Germinal center (tissue), 1 donor: Measurements from ENCODE around the gene DYNLT2.
"Not testable (repeated sequence)": the region's sequence is repeated elsewhere in the genome, so short reads cannot be mapped to it uniquely, and the experiment has no call there.

Experiments
- DNase-seq: peaks from one replicate; pipeline ENCODE4 v3.0.0; 2012; ENCODE audit warnings: mixed read lengths, low spot score

The DYNLT2 gene

DNA sequence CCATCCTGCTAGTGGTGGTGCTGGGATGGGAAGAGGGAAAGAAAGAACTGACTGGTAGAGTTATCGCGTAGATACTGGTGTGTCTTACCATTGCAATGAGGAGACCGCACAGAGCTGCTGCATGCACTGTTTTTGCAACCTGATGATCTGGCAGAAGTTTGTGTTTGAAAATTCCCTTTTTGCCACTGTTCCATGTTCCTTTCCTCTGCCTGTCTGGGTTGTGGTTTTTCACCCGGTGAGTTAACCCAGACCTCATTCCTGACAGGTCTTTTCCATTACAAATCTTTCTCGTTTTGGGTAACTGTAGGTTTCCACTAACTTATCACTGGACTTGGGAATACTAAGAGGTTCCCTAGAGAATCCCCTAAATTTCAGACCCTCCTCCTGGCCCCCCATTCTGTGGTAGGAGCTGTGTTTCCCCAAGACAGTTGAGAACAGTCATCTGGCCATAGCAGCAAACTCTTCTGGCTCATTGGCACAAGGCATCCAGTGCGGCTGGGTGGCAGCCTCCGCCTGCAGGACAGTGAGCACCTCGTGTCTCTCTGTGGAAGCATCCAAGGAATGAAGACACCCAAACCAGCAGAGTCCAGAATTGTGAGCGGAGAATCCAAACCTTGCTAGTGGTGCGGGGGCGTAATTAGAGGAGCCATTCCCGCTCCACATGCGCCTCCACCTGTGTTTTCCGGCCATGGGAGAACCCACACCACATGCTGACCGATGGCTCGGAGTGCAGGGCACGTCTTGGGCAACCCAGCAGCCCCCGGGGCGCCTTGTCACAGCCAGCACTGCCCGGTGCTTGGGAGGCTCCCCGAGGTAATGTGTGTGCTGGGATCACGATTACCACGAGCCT is 32.8 kb upstream of the DYNLT2 start:
- DNase-seq: no peak

- no peak for DNase-seq
These were observed 32.0 kb upstream of the DYNLT2 start for GRCh38 chr6:169783401-169783800.

DNA sequence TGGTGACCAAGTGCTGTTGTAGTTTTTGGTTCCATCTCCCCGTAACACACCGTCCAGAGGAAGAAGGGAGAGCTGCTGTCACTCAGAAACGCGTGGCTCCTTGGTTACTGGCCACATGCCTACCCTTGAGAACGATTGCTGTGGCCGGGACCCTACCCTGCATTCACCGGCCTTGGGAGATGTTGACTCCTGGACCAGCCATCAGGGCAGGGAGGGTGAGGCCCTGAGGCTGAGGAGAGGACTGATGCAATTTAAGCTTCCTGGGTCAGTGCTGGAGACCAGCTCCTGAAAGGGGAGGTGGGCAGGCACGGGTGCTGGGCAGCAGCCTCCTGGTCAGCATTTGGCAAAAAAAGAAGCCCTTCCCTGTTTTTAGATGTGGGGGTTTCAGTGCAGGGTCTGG is 31.6 kb upstream of the DYNLT2 start:
- DNase-seq: no peak

DNA sequence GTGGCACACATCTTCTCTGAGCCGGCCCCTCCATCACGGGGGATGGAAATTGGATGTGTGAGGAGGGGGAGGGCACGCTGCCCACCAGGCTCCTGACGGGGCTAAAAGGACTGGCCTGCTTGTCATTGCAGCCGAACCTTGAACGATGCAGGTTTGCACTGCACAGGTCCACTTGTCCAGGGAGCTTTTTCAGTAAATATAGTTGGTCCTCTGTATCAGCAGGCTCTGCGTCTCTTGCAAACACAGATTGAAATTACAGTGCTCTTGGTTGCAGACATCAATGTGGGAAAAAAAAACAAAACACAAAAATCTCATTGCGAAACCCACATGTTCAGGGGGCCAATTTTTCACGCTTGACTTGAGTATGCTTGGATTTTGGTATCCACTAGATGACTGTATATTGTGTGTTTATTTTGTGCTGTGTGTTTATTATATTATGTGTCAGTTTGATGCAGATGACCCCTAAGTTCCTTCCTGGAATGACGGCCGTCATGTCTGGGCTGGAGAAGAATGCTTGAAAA is 29.3 kb upstream of the DYNLT2 start:
- no peak for DNase-seq

GRCh38 chr6:169779896-169780295 is 28.5 kb upstream of the DYNLT2 start:
- no peak for DNase-seq

DNA sequence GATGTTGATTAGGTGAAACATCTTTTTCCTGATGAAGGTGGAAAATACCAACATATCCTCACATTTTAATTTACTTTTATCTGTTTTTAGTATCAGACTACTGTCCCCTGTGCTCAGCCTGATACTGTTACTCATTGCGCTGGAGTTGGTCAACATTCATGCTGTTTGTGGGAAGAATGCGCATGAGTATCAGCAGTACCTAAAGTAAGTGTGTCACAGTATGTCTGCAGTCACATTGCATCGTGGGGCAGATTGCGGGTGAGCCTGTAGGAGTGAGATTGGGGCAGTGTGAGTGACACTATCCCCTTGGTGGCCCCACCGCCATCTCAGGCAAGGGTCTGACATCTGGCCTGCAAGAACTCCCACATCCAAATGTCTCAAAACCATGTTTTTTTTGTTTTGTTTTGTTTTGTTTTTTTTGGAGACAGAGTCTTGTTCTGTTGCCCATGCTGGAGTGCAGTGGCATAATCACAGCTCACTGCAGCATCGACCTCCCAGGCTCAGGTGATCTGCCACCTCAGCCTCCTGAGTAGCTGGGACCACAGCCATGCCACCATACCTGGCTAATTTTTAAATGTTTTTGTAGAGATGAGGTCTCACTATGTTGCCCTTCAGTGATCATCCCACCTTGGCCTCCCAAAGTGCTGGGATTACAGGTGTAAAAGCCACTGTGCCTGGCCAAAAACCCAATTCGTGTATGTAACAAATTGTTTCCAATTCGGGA is 27.9 kb upstream of the DYNLT2 start:
- no peak for DNase-seq

DNA sequence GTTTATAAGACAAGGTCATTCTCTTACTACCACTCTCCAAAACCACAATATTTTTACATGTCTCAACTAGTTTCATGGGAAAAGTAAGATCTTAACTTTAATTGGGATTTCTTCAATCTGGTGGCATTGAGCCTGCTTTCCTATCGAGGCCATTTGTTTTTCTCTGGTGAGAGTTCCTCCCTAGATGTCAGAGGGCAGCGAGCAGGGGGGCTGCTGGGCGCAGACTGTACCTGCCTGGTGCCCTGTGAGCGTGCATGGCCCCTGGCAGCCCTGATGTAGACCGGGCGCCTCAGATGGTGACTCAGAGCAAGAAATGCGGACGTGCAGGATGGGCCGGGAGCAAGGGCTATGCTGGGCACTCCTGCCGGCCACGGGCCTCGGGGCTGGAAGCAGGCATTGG is 27.3 kb upstream of the DYNLT2 start:
- DNase-seq: no peak

- no peak for DNase-seq
These were observed 26.5 kb upstream of the DYNLT2 start for GRCh38 chr6:169777896-169778295.

DNA sequence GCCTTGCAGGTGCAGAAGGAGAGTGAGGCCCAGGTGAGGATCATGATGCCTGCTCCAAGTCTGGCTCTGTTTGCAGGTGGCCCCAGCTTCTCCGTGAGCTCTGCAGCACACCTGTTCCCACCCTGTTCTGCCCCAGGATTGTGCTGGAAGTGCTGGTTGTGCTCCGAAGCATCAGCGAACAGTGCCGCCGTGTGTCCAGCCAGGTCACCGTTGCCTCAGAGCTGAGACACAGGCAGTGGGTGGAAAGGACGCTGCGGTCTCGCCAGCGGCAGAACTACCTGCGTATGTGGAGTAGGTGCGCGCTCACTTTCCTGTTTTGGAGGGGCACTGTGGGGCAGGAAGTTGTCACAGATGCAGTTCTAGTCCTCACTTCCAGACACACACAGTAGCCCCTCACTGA is 25.0 kb upstream of the DYNLT2 start:
- DNase-seq: no peak

GRCh38 chr6:169775321-169775720 is 23.9 kb upstream of the DYNLT2 start:
- DNase-seq: no peak

DNA sequence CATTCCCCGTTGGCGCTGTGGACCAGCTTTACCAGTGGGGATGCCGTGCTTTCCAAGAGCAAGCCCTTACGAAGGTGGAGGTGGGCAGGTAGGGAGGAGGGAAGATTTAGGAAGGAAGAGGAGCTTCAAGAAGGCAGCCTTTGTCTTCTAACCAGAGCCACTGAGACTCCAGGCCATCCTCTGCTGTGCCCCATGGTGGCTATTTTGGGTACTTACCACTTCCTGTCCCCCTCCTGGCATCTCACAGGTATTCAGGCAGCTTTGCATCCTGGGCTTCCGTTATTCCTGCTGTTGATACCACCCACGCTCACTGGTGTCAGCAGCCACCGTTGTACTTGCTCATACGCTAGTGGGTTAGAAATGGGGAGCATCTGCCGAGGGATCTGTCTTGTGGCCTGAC is 23.0 kb upstream of the DYNLT2 start:
- DNase-seq: no peak

GRCh38 chr6:169766921-169767736 is 15.8 kb upstream of the DYNLT2 start:
- no peak for DNase-seq

- DNase-seq: no peak
These were observed 14.9 kb upstream of the DYNLT2 start for GRCh38 chr6:169766232-169766631.

GRCh38 chr6:169765789-169766188 is 14.4 kb upstream of the DYNLT2 start:
- DNase-seq: not testable (repeated sequence)

DNA sequence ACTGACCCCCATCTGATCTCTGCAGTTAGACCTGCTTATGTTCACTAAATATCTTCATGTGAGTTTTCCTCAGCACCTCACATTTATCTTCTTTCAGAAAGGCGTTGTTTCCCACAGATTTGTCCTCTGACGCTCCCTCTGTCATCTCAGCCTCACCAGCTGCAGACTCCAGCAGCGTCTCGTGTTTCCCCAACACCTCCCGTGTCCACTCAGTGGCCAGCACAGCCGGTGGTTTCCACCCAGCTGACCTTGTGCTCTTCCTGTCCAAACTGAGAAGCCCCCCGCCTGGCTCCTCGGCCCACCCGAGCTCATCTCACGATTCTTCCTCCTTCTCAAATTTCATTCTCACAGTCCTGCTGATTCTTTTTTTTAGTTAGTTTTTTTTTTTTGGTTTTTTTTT is 12.5 kb upstream of the DYNLT2 start:
- no peak for DNase-seq

GRCh38 chr6:169763308-169763707 is 11.9 kb upstream of the DYNLT2 start:
- DNase-seq: no peak

- DNase-seq: no peak
These were observed 3.8 kb upstream of the DYNLT2 start for GRCh38 chr6:169755162-169755561.

DNA sequence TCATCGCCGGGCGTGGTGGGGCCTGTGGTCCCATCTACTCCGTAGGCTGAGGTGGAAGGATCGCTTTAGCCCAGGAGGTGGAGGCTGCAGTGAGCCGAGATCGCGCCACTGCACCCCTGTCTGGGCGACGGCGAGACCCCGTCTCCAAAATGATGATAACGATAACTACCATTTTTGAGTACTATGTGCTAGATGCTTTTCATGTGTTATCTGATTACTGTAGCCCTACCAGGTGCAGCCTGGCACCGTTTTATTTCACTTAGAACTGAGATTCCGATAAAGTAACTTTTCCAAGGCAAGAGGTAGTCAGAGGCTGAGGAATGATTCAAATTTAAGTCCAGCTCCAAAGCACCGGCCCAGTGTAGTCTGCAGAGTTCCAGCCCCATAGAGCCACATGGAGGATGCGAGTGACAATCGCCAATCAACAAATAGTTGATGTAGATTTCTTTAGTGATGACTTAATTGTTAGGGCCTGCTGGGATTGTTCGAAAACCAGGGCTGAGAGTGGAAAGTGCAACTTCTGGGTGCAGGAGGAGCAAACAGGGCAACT is 777 bp upstream of the DYNLT2 start:
- DNase-seq: no peak

DNA sequence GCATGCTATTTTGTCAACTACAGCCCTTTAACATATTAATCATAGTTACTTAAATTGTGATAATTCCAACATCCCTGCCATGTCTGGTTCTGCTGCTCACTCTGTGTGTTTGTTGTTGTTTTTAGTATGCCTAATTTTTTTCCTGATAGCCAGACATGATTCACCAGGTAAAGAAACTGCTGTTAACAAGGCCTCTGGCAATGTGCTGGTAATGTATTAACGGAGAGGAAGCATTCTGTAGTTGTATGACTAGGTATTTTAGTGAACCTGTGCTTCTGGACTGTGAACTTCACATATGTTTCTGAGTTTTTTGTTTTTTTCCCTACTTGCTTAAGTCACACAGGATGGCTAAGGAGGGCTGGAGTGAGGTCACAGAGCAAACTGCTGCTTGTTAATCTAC is 4.8 kb downstream of the DYNLT2 start:
- no peak for DNase-seq

DNA sequence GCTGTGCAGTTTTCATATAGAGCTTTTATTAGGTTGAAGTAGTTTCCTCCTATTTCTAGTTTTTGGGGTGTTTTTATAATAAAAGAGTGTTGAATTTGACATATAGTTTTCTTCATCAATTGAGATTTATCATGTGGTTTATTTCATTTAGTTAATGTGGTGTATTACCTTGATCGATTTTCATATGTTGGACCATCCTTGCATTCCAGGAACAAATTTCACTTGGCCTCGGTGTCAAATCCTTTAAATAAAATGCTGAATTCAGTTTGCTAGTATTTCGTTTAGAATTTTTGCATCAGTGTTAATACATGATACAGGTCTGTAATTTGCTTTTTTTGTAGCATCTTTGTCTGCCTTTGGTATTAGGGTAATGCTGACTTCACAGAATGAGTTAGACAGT is 6.0 kb downstream of the DYNLT2 start:
- no peak for DNase-seq

GRCh38 chr6:169741344-169741743 is 10.0 kb downstream of the DYNLT2 start:
- DNase-seq: no peak

DNA sequence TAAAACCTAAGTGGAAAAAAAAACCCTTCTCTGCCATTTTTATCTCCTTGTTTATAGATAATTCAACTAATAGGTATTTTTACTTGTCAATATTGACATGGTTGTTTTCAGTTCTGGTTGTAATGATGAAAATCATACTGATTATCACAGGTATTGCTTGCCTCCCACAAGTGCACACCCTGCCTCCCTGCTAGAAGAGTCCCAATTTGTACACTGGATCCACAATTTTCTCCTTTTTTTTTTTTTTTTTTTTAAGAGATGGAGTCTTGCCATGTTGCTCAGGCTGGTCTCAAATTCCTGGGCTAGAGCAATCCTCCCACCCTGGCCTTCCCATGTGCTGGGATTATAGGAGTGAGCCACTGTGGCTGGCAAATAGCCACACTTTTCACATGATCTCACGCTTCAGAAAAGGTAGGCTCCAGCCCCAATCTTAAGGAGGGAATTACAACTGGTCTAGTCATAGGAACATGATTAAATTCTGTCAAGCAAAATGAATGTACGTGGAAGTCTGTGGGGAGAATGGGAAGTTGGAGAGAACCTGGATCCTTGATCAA is 12.3 kb downstream of the DYNLT2 start:
- DNase-seq: no peak
